Neural progenitor cell (in vitro differentiated cells): ENCODE results near the gene SIX3. TPM values are rescaled to one million over a fixed set of nuclear protein-coding genes. Genes with fewer than 3 reads are reported as not detected.
A peak's percentile ranks its signal among the peaks of the same experiment; 100 is the strongest.

Source experiments
- DNase-seq: peaks from one replicate; pipeline ENCODE4 v3.0.0-alpha.2; 2016; ENCODE audit warnings: low spot score
- H2AFZ ChIP-seq: fragments of 200-600 bp; sonication (generic); replicated peaks from 2 replicates; pipeline ENCODE4 v1.6.1; 2016; ENCODE audit warnings: antibody characterized with exemption
- H3F3A ChIP-seq: fragments of 200-600 bp; sonication (generic); 2 replicates; pipeline ENCODE4 v1.6.1; 2016; ENCODE audit warnings: antibody characterized with exemption, low read depth
- H3K27ac ChIP-seq: fragments of 200-600 bp; sonication (generic); 2 replicates; pipeline ENCODE4 v1.5.1; 2016; ENCODE audit warnings: mild to moderate bottlenecking
- H3K27me3 ChIP-seq: fragments of 200-600 bp; sonication (generic); 2 replicates; pipeline ENCODE4 v1.6.1; 2016; ENCODE audit warnings: mild to moderate bottlenecking, moderate library complexity
- H3K36me3 ChIP-seq: fragments of 200-600 bp; sonication (generic); 2 replicates; pipeline ENCODE4 v1.5.1; 2016
- H3K4me1 ChIP-seq: fragments of 200-600 bp; sonication (generic); 2 replicates; pipeline ENCODE4 v1.6.1; 2016; ENCODE audit warnings: mixed run types
- H3K4me2 ChIP-seq: fragments of 200-600 bp; sonication (generic); 2 replicates; pipeline ENCODE4 v1.6.1; 2016
- H3K4me3 ChIP-seq: fragments of 200-600 bp; sonication (generic); 2 replicates; pipeline ENCODE4 v1.5.1; 2016
- H3K79me2 ChIP-seq: fragments of 200-600 bp; sonication (generic); 2 replicates; pipeline ENCODE4 v1.6.1; 2016; ENCODE audit warnings: low read depth
- H3K9ac ChIP-seq: fragments of 200-600 bp; sonication (generic); 2 replicates; pipeline ENCODE4 v1.6.1; 2016
- H3K9me3 ChIP-seq: fragments of 200-600 bp; sonication (generic); 2 replicates; pipeline ENCODE4 v1.5.1; 2016; ENCODE audit warnings: low read depth
- H4K20me1 ChIP-seq: fragments of 200-600 bp; sonication (generic); 2 replicates; pipeline ENCODE4 v1.6.1; 2016; ENCODE audit warnings: low read depth
- H3K27ac Mint-ChIP-seq: 3 replicates; pipeline ENCODE4 v1.8.0; 2021; ENCODE audit warnings: mixed read lengths
- H3K27me3 Mint-ChIP-seq: 2 replicates; pipeline ENCODE4 v1.8.0; 2022; ENCODE audit warnings: low read depth, mild to moderate bottlenecking, inconsistent platforms, moderate library complexity, mixed read lengths; ENCODE audit not compliant: insufficient read depth
- H3K36me3 Mint-ChIP-seq: 3 replicates; pipeline ENCODE4 v1.8.0; 2021; ENCODE audit warnings: mixed read lengths
- H3K4me1 Mint-ChIP-seq: 3 replicates; pipeline ENCODE4 v1.8.0; 2021; ENCODE audit warnings: mixed read lengths
- H3K4me3 Mint-ChIP-seq: 3 replicates; pipeline ENCODE4 v1.8.0; 2021; ENCODE audit warnings: mild to moderate bottlenecking, moderate library complexity, mixed read lengths
- H3K9me3 Mint-ChIP-seq: 3 replicates; pipeline ENCODE4 v1.8.0; 2020; ENCODE audit warnings: mixed read lengths
- EZH2 ChIP-seq: fragments of 200-600 bp; sonication (generic); IDR thresholded peaks from 2 replicates; pipeline ENCODE4 v1.6.1; 2017; ENCODE audit warnings: antibody characterized with exemption, mild to moderate bottlenecking, moderate library complexity
- EZH2phosphoT487 ChIP-seq: fragments of 200-600 bp; sonication (generic); IDR thresholded peaks from 2 replicates; pipeline ENCODE4 v1.6.1; 2017; ENCODE audit warnings: antibody characterized with exemption
- total RNA-seq: library from RNA; depleted of rRNA; stranded (reverse); fragments of >200 nt; gene quantifications from 2 replicates; pipeline ENCODE4 v1.2.3, GENCODE V29; 2015; ENCODE audit warnings: low replicate concordance
- TF ChIP-seq, protein P1 (sequence below): fragments of 200-600 bp; sonication (generic); IDR thresholded peaks from 2 replicates; pipeline ENCODE4 v1.5.1; 2017; ENCODE audit warnings: antibody characterized with exemption, mild to moderate bottlenecking

SIX3 gene
- total RNA-seq, 1 donor from 2014 or later: 14.5 TPM

DNA sequence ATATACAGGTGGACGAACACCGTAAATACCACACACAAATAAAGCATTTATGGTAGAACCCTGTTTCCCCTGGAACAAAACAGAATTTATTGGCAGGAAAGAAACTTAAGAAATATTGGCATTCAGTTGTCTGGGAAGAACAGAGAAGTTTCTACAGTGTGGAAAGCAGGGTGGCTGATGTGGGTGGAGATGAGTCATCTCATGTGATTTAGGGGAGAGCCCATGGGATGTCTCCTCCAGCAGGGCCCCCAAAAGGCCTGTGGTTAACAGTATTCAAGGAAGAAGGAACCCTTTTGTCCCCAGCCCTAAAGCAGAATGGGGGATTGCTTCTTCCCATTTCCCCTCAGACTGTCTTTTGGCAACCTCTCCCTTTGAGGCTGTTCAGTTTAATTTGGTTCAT is 24.2 kb downstream of the SIX3 start:
- H3K36me3 ChIP-seq: no peaks in the 10 kb centered on the region
- H3F3A ChIP-seq: peaks cover 33% of the 10 kb centered on the region
- H3K4me2 ChIP-seq: peak overlapping the region; percentile 47
- H3K36me3 Mint-ChIP-seq: peaks cover 4% of the 10 kb centered on the region
- no peak overlapping the region for H3K27ac ChIP-seq
- H3K9me3 Mint-ChIP-seq: no peaks in the 10 kb centered on the region
- H3K9ac ChIP-seq: no peak overlapping the region
- peaks cover 18% of the 10 kb centered on the region for H3K27me3 Mint-ChIP-seq
- H3K4me1 ChIP-seq: peaks cover 30% of the 10 kb centered on the region
- no peak overlapping the region for H3K4me3 ChIP-seq
- H3K79me2 ChIP-seq: no peaks in the 10 kb centered on the region
- H4K20me1 ChIP-seq: peaks cover 11% of the 10 kb centered on the region
- H2AFZ ChIP-seq: no peak overlapping the region
- peak overlapping the region; percentile 18 for H3K4me3 Mint-ChIP-seq
- no peak overlapping the region for H3K27ac Mint-ChIP-seq
- TF ChIP-seq EZH2 (no peak), EZH2phosphoT487 (no peak)
- TF ChIP-seq, protein P1, sequence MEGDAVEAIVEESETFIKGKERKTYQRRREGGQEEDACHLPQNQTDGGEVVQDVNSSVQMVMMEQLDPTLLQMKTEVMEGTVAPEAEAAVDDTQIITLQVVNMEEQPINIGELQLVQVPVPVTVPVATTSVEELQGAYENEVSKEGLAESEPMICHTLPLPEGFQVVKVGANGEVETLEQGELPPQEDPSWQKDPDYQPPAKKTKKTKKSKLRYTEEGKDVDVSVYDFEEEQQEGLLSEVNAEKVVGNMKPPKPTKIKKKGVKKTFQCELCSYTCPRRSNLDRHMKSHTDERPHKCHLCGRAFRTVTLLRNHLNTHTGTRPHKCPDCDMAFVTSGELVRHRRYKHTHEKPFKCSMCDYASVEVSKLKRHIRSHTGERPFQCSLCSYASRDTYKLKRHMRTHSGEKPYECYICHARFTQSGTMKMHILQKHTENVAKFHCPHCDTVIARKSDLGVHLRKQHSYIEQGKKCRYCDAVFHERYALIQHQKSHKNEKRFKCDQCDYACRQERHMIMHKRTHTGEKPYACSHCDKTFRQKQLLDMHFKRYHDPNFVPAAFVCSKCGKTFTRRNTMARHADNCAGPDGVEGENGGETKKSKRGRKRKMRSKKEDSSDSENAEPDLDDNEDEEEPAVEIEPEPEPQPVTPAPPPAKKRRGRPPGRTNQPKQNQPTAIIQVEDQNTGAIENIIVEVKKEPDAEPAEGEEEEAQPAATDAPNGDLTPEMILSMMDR: no peak
- H3K27me3 ChIP-seq: no peaks in the 10 kb centered on the region
- no peak for DNase-seq
- H3K4me1 Mint-ChIP-seq: peaks cover 12% of the 10 kb centered on the region
- H3K9me3 ChIP-seq: no peaks in the 10 kb centered on the region

- Histone ChIP-seq H3K36me3 (no peaks in the 10 kb centered on the region), H3K9ac (no peak overlapping the region)
- peaks cover 19% of the 10 kb centered on the region for H3K27me3 Mint-ChIP-seq
Observed at GRCh38 chr2:44967056-44967455, 25.6 kb downstream of the SIX3 start.

GRCh38 chr2:44967727-44968432 is 26.4 kb downstream of the SIX3 start:
- peaks cover 18% of the 10 kb centered on the region for H3K27me3 Mint-ChIP-seq
- H2AFZ ChIP-seq: no peak overlapping the region
- H3K4me3 ChIP-seq: no peak overlapping the region
- TF ChIP-seq EZH2phosphoT487: no peak
- TF ChIP-seq, protein P1: no peak
- TF ChIP-seq EZH2: no peak
- H3K4me3 Mint-ChIP-seq: no peak overlapping the region
- no peak overlapping the region for H3K27ac ChIP-seq
- no peaks in the 10 kb centered on the region for H3K36me3 ChIP-seq
- peaks cover 4% of the 10 kb centered on the region for H3K36me3 Mint-ChIP-seq
- peaks cover 28% of the 10 kb centered on the region for H3K4me1 Mint-ChIP-seq
- H3K9ac ChIP-seq: no peak overlapping the region
- H3K79me2 ChIP-seq: no peaks in the 10 kb centered on the region
- H3K27me3 ChIP-seq: no peaks in the 10 kb centered on the region
- no peak overlapping the region for H3K4me2 ChIP-seq
- no peaks in the 10 kb centered on the region for H3K9me3 Mint-ChIP-seq
- no peak for DNase-seq
- H3K27ac Mint-ChIP-seq: no peak overlapping the region
- H4K20me1 ChIP-seq: peaks cover 11% of the 10 kb centered on the region
- peaks cover 50% of the 10 kb centered on the region for H3F3A ChIP-seq
- H3K4me1 ChIP-seq: peaks cover 41% of the 10 kb centered on the region
- H3K9me3 ChIP-seq: no peaks in the 10 kb centered on the region

More at GRCh38 chr2:44967056-44967455, 25.6 kb downstream of the SIX3 start:
- H4K20me1 ChIP-seq: peaks cover 11% of the 10 kb centered on the region
- Mint-ChIP-seq H3K36me3 (peaks cover 4% of the 10 kb centered on the region), H3K4me1 (peaks cover 22% of the 10 kb centered on the region), H3K4me3 (no peak overlapping the region), H3K27ac (no peak overlapping the region), H3K9me3 (no peaks in the 10 kb centered on the region)
- no peak overlapping the region for H3K27ac ChIP-seq
- no peaks in the 10 kb centered on the region for H3K27me3 ChIP-seq
- H3K79me2 ChIP-seq: no peaks in the 10 kb centered on the region
- H3K9me3 ChIP-seq: no peaks in the 10 kb centered on the region
- no peak for DNase-seq
- peaks cover 43% of the 10 kb centered on the region for H3F3A ChIP-seq
- no peak overlapping the region for H2AFZ ChIP-seq
- H3K4me1 ChIP-seq: peaks cover 33% of the 10 kb centered on the region
- no peak for TF ChIP-seq EZH2phosphoT487
- TF ChIP-seq, protein P1: no peak
- TF ChIP-seq EZH2: no peak
- H3K4me3 ChIP-seq: no peak overlapping the region
- H3K4me2 ChIP-seq: no peak overlapping the region
